K562 (cell line): Measurements from ENCODE around the gene DLGAP1. TPM values are rescaled to one million over a fixed set of nuclear protein-coding genes. Genes with fewer than 3 reads are reported as not detected.
"Not testable (repeated sequence)": the region's sequence is repeated elsewhere in the genome, so short reads cannot be mapped to it uniquely, and the experiment has no call there.

Experiments
- ATAC-seq: fragments of 200-7000 bp; cut with Tn5 transposase; 3 replicates; pipeline ENCODE4 v1.9.1; 2020; ENCODE audit warnings: moderate library complexity
- BruUV-seq: library from RNA; stranded (reverse); fragments of 400-500 nt; replicated peaks from 2 replicates; lab custom pipeline; 2021; lab: Mats Ljungman, UMichigan
- CTCF ChIA-PET: fragments of 300-600 bp; formaldehyde crosslinking; extraction: SDS; loops from one replicate; lab custom pipeline; 2021; ENCODE audit warnings: low intra/inter-chr PET ratio; lab: Yijun Ruan, JAX
- POLR2A ChIA-PET: fragments of 300-600, 350-650 bp; sonication (Branson Sonifier 250); formaldehyde crosslinking; extraction: SDS; loops from one replicate; lab custom pipeline; 2021; ENCODE audit warnings: antibody characterized with exemption, inconsistent platforms; lab: Yijun Ruan, JAX
- DNase-seq, 4 experiments: peaks; one replicate each; pipeline versions ENCODE4 v3.0.0 to v3.0.0-alpha.2; 2011 to 2018; ENCODE audit warnings: low spot score in 3 of 4, mixed read lengths in 3 of 4; ENCODE audit errors: extremely low read depth in 1 of 4
- FAIRE-seq: peaks from 2 replicates; lab custom pipeline; 2011; peaks lifted over from hg19 to GRCh38; lab: Jason Lieb, UNC
- H2AFZ ChIP-seq: 2 replicates; pipeline ENCODE4 v1.6.0; 2011; ENCODE audit warnings: low read depth, low read length, control low read depth, inconsistent platforms
- H3K27ac ChIP-seq: fragments of 200-600 bp; 3 replicates; pipeline ENCODE4 v1.8.0; 2011; ENCODE audit warnings: low read depth, mild to moderate bottlenecking, control low read depth, inconsistent platforms, low read length, moderate library complexity, mixed read lengths; ENCODE audit errors: extremely low read depth
- H3K27me3 ChIP-seq, 2 experiments: fragments of 300-600 bp in 1 of 2; 2 replicates in 1 of 2; 3 replicates in 1 of 2; pipeline versions ENCODE4 v1.6.0 to v1.8.0; 2011; ENCODE audit warnings: inconsistent platforms in 2 of 2, low read length in 2 of 2, mild to moderate bottlenecking in 1 of 2, mixed read lengths in 1 of 2, moderate library complexity in 1 of 2; ENCODE audit not compliant: control insufficient read depth in 2 of 2, insufficient read depth in 2 of 2
- H3K36me3 ChIP-seq: fragments of 300-600 bp; 3 replicates; pipeline ENCODE4 v1.8.0; 2011; ENCODE audit warnings: mild to moderate bottlenecking, low read length, inconsistent platforms; ENCODE audit not compliant: control insufficient read depth, insufficient read depth
- H3K4me1 ChIP-seq, 2 experiments: fragments of 200-600 bp in 1 of 2; replicated peaks in 1 of 2; 2 replicates in 1 of 2; 3 replicates in 1 of 2; pipeline versions ENCODE4 v1.5.1 to v1.8.0; 2011; ENCODE audit warnings: inconsistent platforms in 2 of 2, low read length in 2 of 2, mild to moderate bottlenecking in 1 of 2, mixed read lengths in 1 of 2, moderate library complexity in 1 of 2; ENCODE audit not compliant: control insufficient read depth in 2 of 2, insufficient read depth in 2 of 2
- H3K4me2 ChIP-seq: 2 replicates; pipeline ENCODE4 v1.6.1; 2011; ENCODE audit warnings: low read length, control low read depth, inconsistent platforms, mixed read lengths; ENCODE audit not compliant: insufficient read depth
- H3K4me3 ChIP-seq: fragments of 200-600 bp; sonication (generic), shearing (Covaris generic); 2 replicates; pipeline ENCODE4 v1.5.1; 2016; ENCODE audit warnings: control low read depth, inconsistent platforms
- H3K79me2 ChIP-seq: fragments of 200-600 bp; 3 replicates; pipeline ENCODE4 v1.8.0; 2011; ENCODE audit warnings: low read length, inconsistent platforms; ENCODE audit not compliant: control insufficient read depth, insufficient read depth
- H3K9ac ChIP-seq, 2 experiments: 2 replicates each; pipeline versions ENCODE4 v1.6.0 to v1.6.1; 2011; ENCODE audit warnings: low read depth in 2 of 2, low read length in 2 of 2, control low read depth in 1 of 2, inconsistent platforms in 1 of 2, mild to moderate bottlenecking in 1 of 2, mixed read lengths in 1 of 2; ENCODE audit not compliant: insufficient read depth in 1 of 2
- H3K9me1 ChIP-seq: one replicate; pipeline ENCODE4 v1.6.0; 2011; ENCODE audit warnings: inconsistent platforms, mild to moderate bottlenecking, low read length, moderate library complexity; ENCODE audit not compliant: control insufficient read depth, insufficient read depth
- H3K9me3 ChIP-seq: replicated peaks from 2 replicates; pipeline ENCODE4 v1.5.1; 2011; ENCODE audit warnings: low read depth, low read length, inconsistent platforms; ENCODE audit not compliant: control insufficient read depth, insufficient read depth
- H4K20me1 ChIP-seq: replicated peaks from 2 replicates; pipeline ENCODE4 v1.6.1; 2011; ENCODE audit warnings: low read length, inconsistent platforms, mixed read lengths; ENCODE audit not compliant: control insufficient read depth, insufficient read depth
- DMBX1 ChIP-seq: fragments of 250-450 bp; sonication (Bioruptor Pico); IDR thresholded peaks from 2 replicates; pipeline ENCODE4 v1.8.0; 2022; ENCODE audit warnings: inconsistent platforms, mild to moderate bottlenecking, moderate library complexity, borderline replicate concordance
- ETV1 ChIP-seq: fragments of 450-650 bp; conservative IDR thresholded peaks from 2 replicates; pipeline ENCODE4 v1.6.1; 2016; ENCODE audit warnings: missing genetic modification characterization, control low read depth, low read depth, missing compliant biosample characterization
- GTF2A2 ChIP-seq: IDR thresholded peaks from 2 replicates; pipeline ENCODE4 v1.6.1; 2016; ENCODE audit warnings: mild to moderate bottlenecking, missing genetic modification characterization, missing compliant biosample characterization
- MEF2D ChIP-seq: conservative IDR thresholded peaks from 2 replicates; pipeline ENCODE4 v1.6.1; 2016; ENCODE audit warnings: low read depth, missing genetic modification characterization, missing compliant biosample characterization
- NR2C1 ChIP-seq, 2 experiments: fragments of 450-650 bp; IDR thresholded peaks; 2 replicates each; pipeline ENCODE4 v1.6.1; 2017; ENCODE audit warnings: mild to moderate bottlenecking in 2 of 2, antibody characterized with exemption in 1 of 2, inconsistent platforms in 1 of 2, missing compliant biosample characterization in 1 of 2, missing genetic modification characterization in 1 of 2
- PTTG1 ChIP-seq: fragments of 450-650 bp; IDR thresholded peaks from 2 replicates; pipeline ENCODE4 v1.6.1; 2016; ENCODE audit warnings: low read depth, mild to moderate bottlenecking, missing genetic modification characterization, missing compliant biosample characterization
- RHOXF2B ChIP-seq: fragments of 250-450 bp; sonication (Bioruptor Pico); conservative IDR thresholded peaks from 2 replicates; pipeline ENCODE4 v1.5.1; 2021
- RREB1 ChIP-seq: fragments of 250-450 bp; sonication (Bioruptor Pico); IDR thresholded peaks from 2 replicates; pipeline ENCODE4 v1.4.0; 2020
- SMAD4 ChIP-seq: fragments of 250-450 bp; sonication (Bioruptor Pico); conservative IDR thresholded peaks from 2 replicates; pipeline ENCODE4 v1.8.0; 2021; ENCODE audit warnings: inconsistent platforms, mild to moderate bottlenecking, moderate library complexity
- ZNF239 ChIP-seq: fragments of 250-450 bp; sonication (Bioruptor Pico); IDR thresholded peaks from 2 replicates; pipeline ENCODE4 v1.4.0; 2020; ENCODE audit warnings: mild to moderate bottlenecking
- ZNF311 ChIP-seq: fragments of 250-450 bp; sonication (Bioruptor Pico); IDR thresholded peaks from 2 replicates; pipeline ENCODE4 v1.4.0; 2020; ENCODE audit warnings: mild to moderate bottlenecking, moderate library complexity
- ZNF79 ChIP-seq: fragments of 250-450 bp; sonication (Bioruptor Pico); IDR thresholded peaks from 2 replicates; pipeline ENCODE4 v1.4.0; 2020; ENCODE audit warnings: low read depth, mild to moderate bottlenecking, moderate library complexity
- WGBS: fragments of 100-300 bp; shearing (Covaris generic); methylation state at CpG from one replicate; pipeline ENCODE4 v1.1.6; 2016; ENCODE audit warnings: low coverage, mixed read lengths; ENCODE audit not compliant: insufficient coverage; ENCODE audit errors: missing lambda C conversion rate; 5-methylcytosine and 5-hydroxymethylcytosine counted together
- in situ Hi-C: fragments of 300-500 bp; cut with MboI; formaldehyde crosslinking; loops from 4 replicates; pipeline ENCODE4 v1.15.0; 2018; ENCODE audit warnings: inconsistent platforms, mixed read lengths
- intact Hi-C: fragments of 100-400 bp; cut with micrococcal nuclease; formaldehyde crosslinking; loops from 2 replicates; pipeline ENCODE4 v1.14.2; 2022
- polyA plus RNA-seq, 8 experiments: library from polyadenylated mRNA; depleted of rRNA in 4 of 8; stranded (reverse) in 5 of 8; unstranded in 3 of 8; fragments of >200 nt; fragmentation: Nextera tagmentation in 2 of 8; fragmentation: Illumina TruSeq in 1 of 8; extraction: Ambion mirVana in 2 of 8; extraction: Trizol in 1 of 8; gene quantifications; 2 replicates each; pipeline versions ENCODE4 v1.2.1 to v1.2.3, GENCODE V29; 2011 to 2014; ENCODE audit warnings: inconsistent platforms in 1 of 8, missing spikeins in 1 of 8
- total RNA-seq, 7 experiments: library from RNA; depleted of rRNA in 6 of 7; stranded (reverse); fragments of >200 nt in 6 of 7; fragmentation: Illumina TruSeq in 2 of 7; extraction: Trizol in 2 of 7; gene quantifications; 2 replicates each; pipeline versions ENCODE4 v1.2.1 to v1.2.3, GENCODE V29; 2011 to 2021; ENCODE audit warnings: low replicate concordance in 1 of 7

DLGAP1 gene
- total and polyA plus RNA-seq, 9 of the 15 experiments (the other 6 are each of a cell fraction or from before 2014, with no cell fraction given): 0.04 to 0.22 (median 0.08) TPM

- H3K4me3 ChIP-seq; BruUV-seq; ATAC-seq; H3K9me3 ChIP-seq; H3K4me2 ChIP-seq; intact Hi-C loops; H4K20me1 ChIP-seq; in situ Hi-C loops; H3K9me1 ChIP-seq; H3K27me3 ChIP-seq; H3K36me3 ChIP-seq; CTCF ChIA-PET; FAIRE-seq; DNase-seq; TF ChIP-seq NR2C1 (IDR thresholded peaks at IDR 0.05): not testable (repeated sequence)
- 0 out of 4 replicates have a peak overlapping the region, but pooled peaks of 1 of the 2 experiments have one; percentile 21 for H3K9ac ChIP-seq
- POLR2A ChIA-PET: interaction anchor here (0.7 to 6.3 kb wide), 9 partner anchors 9 to 271 kb away, joined by 3 to 80 read pairs (median 3); no protein-coding TSS in a partner anchor
- peak; percentile 37; the same call in 1 of the 2 replicates for TF ChIP-seq SMAD4 (CRISPR knock-in tag)
- peak; percentile 54; the same call in 1 of the 2 replicates for TF ChIP-seq MEF2D (tag)
- peak; percentile 4; the same call in 1 of the 2 replicates for TF ChIP-seq ZNF239
- 0 out of 2 replicates have a peak, but pooled peaks have one; percentile 12 for TF ChIP-seq ZNF311
- TF ChIP-seq GTF2A2 (tag): peak; percentile 16; the same call in 1 of the 2 replicates
- TF ChIP-seq PTTG1 (tag): peak; percentile 10; the same call in 1 of the 2 replicates
- TF ChIP-seq RREB1 (CRISPR knock-in tag): 0 out of 2 replicates have a peak, but pooled peaks have one; percentile 8
- peak; percentile 80 for TF ChIP-seq ETV1 (tag)
- peak; percentile 75 for TF ChIP-seq DMBX1 (CRISPR knock-in tag)
- 0 out of 2 replicates have a peak, but pooled peaks have one; percentile 48 for TF ChIP-seq ZNF79 (CRISPR knock-in tag)
- 0 out of 2 replicates have a peak, but pooled peaks have one; percentile 22 for TF ChIP-seq RHOXF2B (CRISPR knock-in tag)
- peak; percentile 10; the same call in 1 of the 2 replicates for TF ChIP-seq NR2C1 (tag; IDR thresholded peaks at IDR 0.05)
- peak overlapping the region; percentile 46; the same call in 1 of the 3 replicates for H3K27ac ChIP-seq
- H2AFZ ChIP-seq: peak overlapping the region; percentile 22; the same call in 1 of the 2 replicates
- WGBS: 37% methylated on average over 9 of the region's 9 CpGs
- H3K79me2 ChIP-seq: peaks cover 25% of the 10 kb centered on the region
- peaks cover 44 to 53% of the 10 kb centered on the region in 2 experiments for H3K4me1 ChIP-seq
These were observed 804.5 kb downstream of the DLGAP1 start for GRCh38 chr18:3650521-3651042.
